Keratinocyte (primary cell): ENCODE data around the gene HMCN1.

Experiments used
- EZH2 ChIP-seq: IDR thresholded peaks from one replicate; pipeline ENCODE4 v1.6.1; 2012; ENCODE audit warnings: inconsistent platforms, mild to moderate bottlenecking, low read length, moderate library complexity
- TF ChIP-seq, protein P1 (sequence below), 3 experiments: IDR thresholded peaks in 1 of 3; conservative IDR thresholded peaks in 1 of 3; optimal IDR thresholded peaks in 1 of 3; 2 replicates in 2 of 3; 3 replicates in 1 of 3; pipeline versions ENCODE3 to v1.5.1; 2011; ENCODE audit warnings: low read length in 3 of 3, mild to moderate bottlenecking in 3 of 3, moderate library complexity in 2 of 3, control low read depth in 1 of 3, inconsistent platforms in 1 of 3; ENCODE audit not compliant: insufficient read depth in 2 of 3; ENCODE audit errors: extremely low read depth in 1 of 3

DNA sequence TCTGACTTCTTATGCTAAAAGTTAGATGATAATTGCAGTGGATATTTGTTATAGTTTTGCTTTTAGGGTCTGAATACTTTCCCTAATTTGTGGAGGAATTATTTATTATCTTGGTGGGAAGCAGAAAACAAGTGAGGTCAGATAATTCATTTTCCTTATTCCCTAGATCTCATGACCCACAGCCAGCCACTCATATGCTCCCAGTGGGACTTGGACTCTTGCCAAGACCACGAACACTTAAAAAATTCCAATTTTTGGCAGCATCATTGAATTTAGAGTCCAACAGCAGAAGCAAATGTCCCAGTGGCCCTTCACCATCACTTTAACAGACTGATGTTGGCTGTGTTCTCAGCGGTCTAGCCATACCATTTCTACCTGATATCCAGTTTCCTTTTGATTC lies 204.2 kb downstream of the HMCN1 start:
- no peak for TF ChIP-seq EZH2
- TF ChIP-seq, protein P1, sequence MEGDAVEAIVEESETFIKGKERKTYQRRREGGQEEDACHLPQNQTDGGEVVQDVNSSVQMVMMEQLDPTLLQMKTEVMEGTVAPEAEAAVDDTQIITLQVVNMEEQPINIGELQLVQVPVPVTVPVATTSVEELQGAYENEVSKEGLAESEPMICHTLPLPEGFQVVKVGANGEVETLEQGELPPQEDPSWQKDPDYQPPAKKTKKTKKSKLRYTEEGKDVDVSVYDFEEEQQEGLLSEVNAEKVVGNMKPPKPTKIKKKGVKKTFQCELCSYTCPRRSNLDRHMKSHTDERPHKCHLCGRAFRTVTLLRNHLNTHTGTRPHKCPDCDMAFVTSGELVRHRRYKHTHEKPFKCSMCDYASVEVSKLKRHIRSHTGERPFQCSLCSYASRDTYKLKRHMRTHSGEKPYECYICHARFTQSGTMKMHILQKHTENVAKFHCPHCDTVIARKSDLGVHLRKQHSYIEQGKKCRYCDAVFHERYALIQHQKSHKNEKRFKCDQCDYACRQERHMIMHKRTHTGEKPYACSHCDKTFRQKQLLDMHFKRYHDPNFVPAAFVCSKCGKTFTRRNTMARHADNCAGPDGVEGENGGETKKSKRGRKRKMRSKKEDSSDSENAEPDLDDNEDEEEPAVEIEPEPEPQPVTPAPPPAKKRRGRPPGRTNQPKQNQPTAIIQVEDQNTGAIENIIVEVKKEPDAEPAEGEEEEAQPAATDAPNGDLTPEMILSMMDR (optimal IDR thresholded peaks at IDR 0.05 in 1 of 3, IDR thresholded peaks at IDR 0.05 in 1 of 3, conservative IDR thresholded peaks at IDR 0.05 in 1 of 3; ENCODE audit: extremely low read depth in 1 of 3, insufficient read depth in 2 of 3, low read length in 3 of 3): no peak
